Activated naive CD8-positive, alpha-beta T cell (primary cell): ENCODE measurements around the gene NECTIN1.

Experiments
- H3K27ac Mint-ChIP-seq: one replicate; pipeline ENCODE4 v1.8.0; 2021; ENCODE audit warnings: mixed read lengths
- H3K27me3 Mint-ChIP-seq: one replicate; pipeline ENCODE4 v1.8.0; 2021; ENCODE audit warnings: mixed read lengths
- H3K36me3 Mint-ChIP-seq: one replicate; pipeline ENCODE4 v1.8.0; 2021; ENCODE audit warnings: mixed read lengths
- H3K4me1 Mint-ChIP-seq: one replicate; pipeline ENCODE4 v1.8.0; 2021; ENCODE audit warnings: low read depth, mixed read lengths
- H3K4me3 Mint-ChIP-seq: one replicate; pipeline ENCODE4 v1.8.0; 2021; ENCODE audit warnings: mild to moderate bottlenecking, mixed read lengths
- H3K9me3 Mint-ChIP-seq: one replicate; pipeline ENCODE4 v1.8.0; 2021; ENCODE audit warnings: low read depth, mixed read lengths

The NECTIN1 gene

DNA sequence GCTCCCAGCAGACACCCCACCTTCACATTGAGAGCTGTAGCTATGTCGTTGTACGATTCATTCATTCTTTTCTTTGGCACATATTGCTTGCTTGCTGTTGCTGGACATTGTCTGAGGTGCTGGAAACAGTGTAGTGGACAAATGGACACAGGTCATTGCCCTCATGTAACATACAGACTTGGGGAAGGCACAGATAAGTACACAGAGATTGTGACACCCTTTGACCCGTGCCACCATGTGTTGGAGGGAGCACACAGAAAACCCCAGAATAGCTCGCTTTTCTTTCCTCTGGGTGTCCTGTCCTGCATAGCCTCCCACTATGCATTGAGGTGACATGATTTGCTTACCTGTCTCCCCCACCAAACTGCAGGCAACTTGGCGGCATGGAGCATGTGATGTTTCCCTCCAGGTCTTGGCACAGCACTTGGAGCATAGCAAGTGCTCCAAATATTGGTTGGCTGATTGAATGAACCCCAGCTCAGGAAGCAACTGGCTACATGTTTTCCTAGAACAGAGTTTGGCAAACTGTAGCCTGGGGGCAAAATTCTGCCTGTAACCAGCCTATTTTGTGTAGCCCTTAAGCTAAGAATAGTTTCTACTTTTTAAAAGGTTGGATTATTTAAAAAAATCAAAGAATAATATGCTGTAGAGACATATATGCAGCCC lies 30.9 kb upstream of the NECTIN1 start:
- Mint-ChIP-seq H3K27ac (no peak overlapping the region), H3K4me3 (no peak overlapping the region), H3K27me3 (peaks cover 5% of the 10 kb centered on the region), H3K36me3 (no peaks in the 10 kb centered on the region), H3K4me1 (no peaks in the 10 kb centered on the region), H3K9me3 (no peaks in the 10 kb centered on the region)

DNA sequence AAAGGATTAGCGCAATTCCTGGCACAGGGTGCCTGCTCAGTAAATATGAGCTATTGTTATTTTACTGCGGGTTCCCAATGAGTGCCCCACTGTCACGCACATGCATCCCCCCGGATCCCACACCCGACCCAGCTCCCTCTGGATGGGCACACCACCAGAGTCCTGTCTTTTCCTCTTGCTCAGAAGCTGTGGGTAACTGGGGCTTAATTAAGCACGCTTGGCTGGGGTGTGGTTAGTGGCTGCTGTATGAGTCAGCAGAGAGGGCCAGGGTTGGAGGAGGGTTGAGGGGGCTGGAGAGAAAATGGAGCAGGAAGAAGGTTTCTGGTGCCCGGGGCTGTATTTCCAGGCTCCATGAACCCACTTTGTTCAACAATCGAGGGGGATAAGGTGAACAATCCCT lies 30.3 kb upstream of the NECTIN1 start:
- no peak overlapping the region for H3K4me3 Mint-ChIP-seq
- no peaks in the 10 kb centered on the region for H3K9me3 Mint-ChIP-seq
- H3K27ac Mint-ChIP-seq: no peak overlapping the region
- H3K4me1 Mint-ChIP-seq: no peaks in the 10 kb centered on the region
- H3K36me3 Mint-ChIP-seq: no peaks in the 10 kb centered on the region
- peaks cover 4% of the 10 kb centered on the region for H3K27me3 Mint-ChIP-seq

DNA sequence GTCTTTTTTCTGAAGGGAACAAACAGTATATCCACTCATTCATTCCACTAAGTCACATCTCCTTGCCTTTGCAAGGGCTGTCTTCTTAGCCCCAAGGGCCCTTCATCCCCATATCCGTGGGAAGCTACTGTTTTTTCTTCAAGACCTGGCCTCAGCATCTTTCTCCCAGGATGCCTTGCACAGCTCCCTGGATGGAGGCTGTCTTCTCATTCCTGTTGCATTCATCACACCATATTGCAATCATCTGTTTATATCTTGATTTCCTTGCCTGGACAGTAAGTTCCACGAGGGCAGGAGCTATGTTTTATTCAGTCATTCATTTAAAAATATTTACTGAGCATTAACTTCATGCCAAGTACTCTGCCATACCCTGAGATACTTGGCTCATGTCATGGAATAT lies 29.3 kb upstream of the NECTIN1 start:
- no peaks in the 10 kb centered on the region for H3K9me3 Mint-ChIP-seq
- no peak overlapping the region for H3K27ac Mint-ChIP-seq
- H3K4me1 Mint-ChIP-seq: no peaks in the 10 kb centered on the region
- H3K27me3 Mint-ChIP-seq: peaks cover 2% of the 10 kb centered on the region
- no peak overlapping the region for H3K4me3 Mint-ChIP-seq
- no peaks in the 10 kb centered on the region for H3K36me3 Mint-ChIP-seq

DNA sequence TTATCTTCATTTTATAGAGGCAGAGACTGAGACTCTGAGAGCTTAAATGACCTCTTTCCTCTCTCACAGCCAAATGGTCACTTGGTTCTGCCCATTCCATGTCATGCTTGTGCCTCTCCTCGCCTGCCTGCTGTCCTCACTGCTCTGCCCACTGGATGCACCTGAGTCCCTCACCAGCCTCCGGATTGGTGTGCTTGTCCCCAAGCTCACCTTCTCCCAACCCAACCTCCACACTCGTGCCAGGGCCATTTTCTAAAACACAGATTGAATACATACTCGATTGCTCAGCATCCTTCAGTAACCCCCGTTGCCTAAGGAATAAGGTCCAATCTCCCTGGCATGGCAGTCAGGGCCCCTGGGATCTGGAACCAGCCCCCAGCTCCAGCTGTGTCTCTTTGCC lies 28.4 kb upstream of the NECTIN1 start:
- no peaks in the 10 kb centered on the region for H3K36me3 Mint-ChIP-seq
- H3K27me3 Mint-ChIP-seq: peaks cover 2% of the 10 kb centered on the region
- H3K9me3 Mint-ChIP-seq: no peaks in the 10 kb centered on the region
- H3K4me3 Mint-ChIP-seq: no peak overlapping the region
- H3K4me1 Mint-ChIP-seq: no peaks in the 10 kb centered on the region
- no peak overlapping the region for H3K27ac Mint-ChIP-seq

DNA sequence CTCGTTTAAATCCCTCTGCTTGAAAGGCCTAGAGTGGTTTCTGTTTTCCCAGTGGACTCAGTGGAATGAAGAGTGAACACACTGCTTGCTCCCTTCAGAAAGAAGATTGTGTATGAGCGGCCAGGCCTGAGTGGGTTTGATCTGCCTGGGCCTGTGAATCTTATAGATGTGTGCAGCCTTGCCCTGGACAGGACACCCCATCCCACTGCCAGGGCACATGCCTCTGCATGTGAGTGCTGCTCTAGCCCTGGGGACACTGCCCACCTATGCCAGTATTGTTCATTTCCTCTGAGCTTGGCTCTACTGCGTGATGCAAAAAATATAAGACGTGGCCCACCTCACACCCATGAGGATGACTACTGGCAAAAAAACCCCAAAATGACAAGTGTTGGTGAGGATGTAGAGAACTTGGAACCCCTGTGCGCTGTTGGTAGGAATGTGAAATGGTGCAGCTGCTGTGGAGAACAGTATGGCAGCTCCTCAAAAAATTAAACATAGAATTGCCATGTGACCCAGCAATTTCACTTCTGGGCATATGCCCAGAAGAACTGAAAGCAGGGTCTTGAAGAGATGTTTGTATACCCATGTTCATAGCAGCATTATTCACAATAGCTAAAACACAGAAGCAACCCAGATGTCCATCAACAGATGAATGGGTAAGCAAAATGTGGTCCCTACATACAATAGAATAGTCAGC lies 27.3 kb upstream of the NECTIN1 start:
- Mint-ChIP-seq H3K9me3 (no peaks in the 10 kb centered on the region), H3K36me3 (no peaks in the 10 kb centered on the region), H3K27me3 (peaks cover 2% of the 10 kb centered on the region), H3K4me3 (no peak overlapping the region), H3K27ac (no peak overlapping the region), H3K4me1 (peaks cover 5% of the 10 kb centered on the region)

DNA sequence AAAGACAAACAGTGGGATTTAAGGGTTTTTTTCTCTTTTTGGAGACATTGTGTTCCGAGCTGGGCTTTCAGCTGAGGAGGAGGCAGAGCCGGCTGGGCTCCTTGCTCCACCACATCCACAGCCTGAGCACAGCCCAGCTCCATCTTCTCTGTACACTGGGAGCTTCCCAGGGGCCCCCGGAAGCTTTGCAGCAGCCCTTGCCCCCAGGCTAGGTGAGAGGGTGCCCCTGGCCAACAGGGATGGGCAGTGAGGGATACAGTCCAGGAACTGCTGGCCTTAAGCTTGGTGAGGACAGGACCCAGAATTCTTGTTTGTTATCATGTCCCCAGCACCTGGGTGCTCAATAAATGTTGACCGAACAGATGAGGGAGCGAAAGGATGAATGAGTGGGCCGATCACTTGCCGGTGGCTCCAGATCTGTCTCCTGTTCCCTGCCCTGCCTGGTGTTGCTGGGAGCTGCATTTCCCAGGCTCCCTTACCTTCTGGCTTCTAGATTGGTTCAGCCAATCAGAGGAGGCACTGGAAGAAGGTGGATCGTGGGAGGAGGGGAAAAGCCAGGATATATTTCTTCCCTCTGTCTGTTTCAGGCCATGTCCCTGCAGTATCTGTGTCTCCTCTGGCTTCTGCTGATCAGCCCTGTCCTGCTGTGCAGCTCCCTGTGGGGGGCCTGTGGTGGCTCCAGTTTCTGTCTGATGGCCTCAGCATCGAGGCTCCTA lies 26.5 kb upstream of the NECTIN1 start:
- peaks cover 6% of the 10 kb centered on the region for H3K4me1 Mint-ChIP-seq
- H3K36me3 Mint-ChIP-seq: no peaks in the 10 kb centered on the region
- H3K4me3 Mint-ChIP-seq: no peak overlapping the region
- peaks cover 2% of the 10 kb centered on the region for H3K27me3 Mint-ChIP-seq
- H3K9me3 Mint-ChIP-seq: no peaks in the 10 kb centered on the region
- no peak overlapping the region for H3K27ac Mint-ChIP-seq

DNA sequence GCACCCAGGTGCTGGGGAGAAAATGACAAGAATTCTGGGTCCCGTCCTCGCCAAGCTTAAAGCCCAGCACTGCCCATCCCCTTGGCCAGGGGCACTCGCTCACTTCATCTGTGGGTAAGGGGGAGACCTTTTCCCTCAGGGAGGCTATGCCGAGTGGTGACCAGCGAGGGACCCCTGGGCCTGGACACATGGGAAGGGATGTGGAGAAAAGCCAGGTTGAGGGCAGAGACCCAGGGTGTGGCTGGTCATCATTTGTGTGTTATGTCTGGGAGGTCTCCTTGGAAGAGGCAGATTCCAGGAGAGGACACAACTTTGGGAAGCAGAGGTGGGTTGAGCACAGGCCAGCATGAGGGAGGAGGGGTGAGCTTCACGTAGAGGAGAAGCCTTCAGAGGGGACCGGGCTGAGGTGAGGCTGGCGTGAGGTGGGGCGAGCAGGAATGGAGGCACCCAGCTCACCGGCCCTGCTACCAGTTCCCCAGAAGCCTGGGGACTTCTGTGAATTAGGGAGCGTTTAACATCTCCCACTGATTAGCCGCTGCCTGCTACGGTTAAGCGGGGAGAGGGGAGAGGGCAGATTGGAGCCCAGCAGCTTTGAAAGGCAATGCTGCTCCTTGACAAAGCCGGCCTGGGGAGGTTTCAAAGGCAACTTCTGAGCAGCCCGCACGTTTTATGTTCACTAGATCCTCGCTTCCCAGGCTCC lies 25.8 kb upstream of the NECTIN1 start:
- H3K27ac Mint-ChIP-seq: no peak overlapping the region
- H3K4me1 Mint-ChIP-seq: peaks cover 6% of the 10 kb centered on the region
- no peaks in the 10 kb centered on the region for H3K9me3 Mint-ChIP-seq
- peaks cover 2% of the 10 kb centered on the region for H3K27me3 Mint-ChIP-seq
- H3K36me3 Mint-ChIP-seq: no peaks in the 10 kb centered on the region
- no peak overlapping the region for H3K4me3 Mint-ChIP-seq

DNA sequence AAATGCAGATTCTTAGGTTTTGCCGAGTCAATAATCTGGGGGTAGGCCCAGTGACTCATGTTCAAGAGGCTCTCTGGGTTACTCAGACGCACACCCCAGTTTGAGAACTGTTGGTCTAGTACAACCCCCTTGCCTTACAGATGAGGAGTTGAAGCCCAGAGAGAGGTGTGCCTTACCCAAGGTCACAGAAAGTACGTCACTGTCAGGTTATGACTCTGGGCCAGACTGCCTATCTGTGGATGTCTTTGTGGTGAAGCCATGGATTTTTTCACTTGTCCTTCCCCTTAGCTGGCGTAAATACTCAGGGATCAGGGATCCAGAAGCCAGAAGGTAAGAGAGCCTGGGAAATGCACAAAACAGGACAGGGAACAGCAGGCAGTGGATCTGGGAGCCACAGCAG lies 25.2 kb upstream of the NECTIN1 start:
- Mint-ChIP-seq H3K27me3 (peaks cover 2% of the 10 kb centered on the region), H3K4me1 (peaks cover 6% of the 10 kb centered on the region), H3K27ac (no peak overlapping the region), H3K4me3 (no peak overlapping the region), H3K9me3 (no peaks in the 10 kb centered on the region), H3K36me3 (no peaks in the 10 kb centered on the region)

DNA sequence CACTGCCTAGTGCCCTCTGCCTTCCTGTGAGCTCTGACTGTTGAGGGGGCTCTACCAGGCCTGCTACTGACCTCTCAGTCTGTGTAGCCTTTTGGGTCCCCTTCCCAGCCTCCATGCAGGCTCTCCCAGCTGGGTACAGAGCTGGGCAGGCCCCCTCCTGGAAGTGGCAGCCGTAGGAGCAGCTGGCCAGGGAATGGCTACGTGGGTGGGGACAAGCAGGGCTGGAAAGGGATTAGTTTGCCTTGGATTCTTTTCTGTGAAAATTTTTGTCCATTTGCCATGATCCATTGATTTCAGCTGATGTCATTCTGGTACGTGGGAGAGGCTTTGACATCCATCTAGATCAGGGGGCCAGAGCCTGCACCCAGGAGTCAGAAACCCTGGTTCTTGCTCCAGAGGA lies 23.9 kb upstream of the NECTIN1 start:
- Mint-ChIP-seq H3K36me3 (no peaks in the 10 kb centered on the region), H3K27me3 (peaks cover 2% of the 10 kb centered on the region)

DNA sequence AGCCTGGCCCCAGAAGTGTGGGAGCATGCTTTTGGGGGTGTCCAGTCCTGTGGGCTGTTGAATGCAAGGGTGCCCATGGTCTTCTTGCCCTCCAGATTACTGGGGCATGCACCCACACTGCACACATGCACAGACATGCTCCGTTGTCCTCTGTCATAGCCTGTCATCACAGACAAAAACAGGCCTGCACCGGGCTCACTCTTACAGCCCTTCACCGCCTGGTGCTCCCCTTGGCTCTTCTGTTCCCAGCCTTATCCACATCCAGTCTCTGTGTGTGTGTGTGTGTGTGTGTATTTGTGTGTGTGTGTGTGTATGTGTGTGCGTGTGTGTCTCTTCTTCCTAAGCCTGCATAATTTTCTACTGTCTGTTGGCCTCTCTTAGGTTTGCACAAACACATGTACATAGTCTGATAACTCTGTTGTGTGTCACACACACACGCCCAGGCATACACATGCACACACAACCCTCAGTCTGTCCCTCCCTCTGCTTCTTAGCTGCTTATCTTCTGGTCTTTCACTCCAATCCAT lies 23.4 kb upstream of the NECTIN1 start:
- Mint-ChIP-seq H3K9me3 (no peaks in the 10 kb centered on the region), H3K4me1 (peaks cover 6% of the 10 kb centered on the region), H3K4me3 (no peak overlapping the region), H3K36me3 (no peaks in the 10 kb centered on the region), H3K27ac (no peak overlapping the region), H3K27me3 (peaks cover 2% of the 10 kb centered on the region)

More for the DNA sequence above, 23.9 kb upstream of the NECTIN1 start:
- Mint-ChIP-seq H3K9me3 (no peaks in the 10 kb centered on the region), H3K4me1 (peaks cover 6% of the 10 kb centered on the region), H3K27ac (no peak overlapping the region), H3K4me3 (no peak overlapping the region)

DNA sequence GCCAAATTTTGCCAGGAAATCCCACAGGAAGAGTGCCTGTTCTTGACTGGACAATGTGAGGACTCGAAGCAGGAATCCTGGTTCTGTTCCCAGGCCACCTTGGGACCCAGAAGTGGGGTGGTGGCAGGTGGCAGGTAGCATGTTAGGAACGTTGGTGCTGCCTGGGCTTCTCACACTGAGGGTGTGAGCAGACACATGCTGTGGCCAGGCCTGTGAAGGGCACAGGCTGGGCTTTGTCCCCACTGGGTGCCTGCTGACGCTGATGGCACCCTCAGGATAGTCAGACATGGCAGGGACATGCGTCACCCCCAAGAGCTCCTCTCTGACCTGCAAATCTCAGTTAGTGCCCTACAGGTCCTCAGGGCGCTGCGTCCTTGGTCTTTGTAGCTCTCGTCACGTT lies 21.1 kb upstream of the NECTIN1 start:
- Mint-ChIP-seq H3K9me3 (no peaks in the 10 kb centered on the region), H3K4me3 (no peak overlapping the region), H3K27me3 (no peaks in the 10 kb centered on the region), H3K4me1 (peaks cover 6% of the 10 kb centered on the region), H3K27ac (no peak overlapping the region), H3K36me3 (no peaks in the 10 kb centered on the region)

DNA sequence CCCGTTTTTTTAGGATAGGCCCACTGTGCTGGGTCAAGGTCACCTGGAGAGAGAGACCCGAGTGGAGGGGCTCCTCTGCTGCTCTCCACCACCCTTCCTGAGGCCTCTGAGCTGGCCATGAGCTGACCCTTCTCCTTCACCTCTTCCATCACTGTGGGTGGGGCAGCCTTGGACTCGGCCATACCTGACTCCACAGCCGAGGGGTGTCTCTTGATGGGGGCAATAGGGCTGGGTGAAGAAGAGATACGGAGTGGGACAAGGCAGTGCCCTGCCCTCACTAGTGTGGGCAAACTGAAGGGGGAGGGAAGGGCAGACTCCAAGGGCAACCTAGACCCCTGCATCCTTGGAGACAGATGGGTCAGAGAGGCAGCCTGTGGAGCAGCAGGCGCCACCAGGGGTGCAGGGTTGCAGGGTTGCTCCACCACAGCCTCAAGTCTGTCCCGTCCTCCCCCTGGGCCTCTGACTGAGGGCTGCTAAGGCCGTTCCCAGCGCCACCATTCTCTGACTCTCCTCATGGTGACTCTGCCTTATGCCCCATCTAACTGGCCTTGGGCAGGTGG lies 20.1 kb upstream of the NECTIN1 start:
- Mint-ChIP-seq H3K27ac (no peak overlapping the region), H3K36me3 (no peaks in the 10 kb centered on the region), H3K4me1 (peaks cover 6% of the 10 kb centered on the region), H3K9me3 (no peaks in the 10 kb centered on the region), H3K4me3 (no peak overlapping the region), H3K27me3 (peaks cover 2% of the 10 kb centered on the region)

DNA sequence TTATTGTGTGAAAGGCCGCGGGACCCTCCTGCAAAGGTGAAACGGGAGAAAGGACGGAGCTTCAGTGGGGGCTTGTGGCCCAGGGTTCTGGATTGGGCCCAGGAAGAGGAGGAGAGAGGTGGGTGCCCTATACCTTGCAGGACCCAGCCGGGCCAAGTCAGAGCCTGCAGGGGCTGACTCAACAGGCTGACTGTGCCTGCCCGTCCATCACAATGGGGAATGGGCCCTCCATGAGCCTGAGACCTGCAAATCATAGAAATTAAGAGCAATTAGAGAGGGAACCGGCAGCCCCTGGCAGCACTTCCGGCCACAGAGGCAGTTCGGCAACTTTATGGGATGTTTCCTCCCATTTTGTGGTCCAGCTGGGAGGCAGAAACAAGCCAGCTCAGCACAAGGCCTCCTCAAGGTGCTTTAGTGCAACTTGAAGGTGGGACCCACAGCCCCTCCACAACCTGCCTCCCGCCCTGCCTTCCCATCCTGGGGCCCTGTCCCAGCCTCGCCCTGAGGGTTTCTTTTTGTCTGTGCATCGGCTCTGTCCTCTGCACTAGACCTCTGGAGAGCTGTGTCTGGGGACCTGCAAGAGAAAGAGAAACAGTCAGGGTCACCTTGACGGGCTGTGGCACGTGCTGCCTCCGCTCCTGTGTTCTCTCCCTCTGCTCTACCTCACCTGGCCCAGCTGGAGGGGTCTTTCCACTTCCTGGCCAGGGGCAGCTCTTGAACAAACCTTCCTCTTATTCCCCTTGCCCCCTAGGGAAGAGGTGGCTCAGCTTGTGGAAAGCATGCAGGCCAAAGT lies 19.1 kb upstream of the NECTIN1 start:
- Mint-ChIP-seq H3K27me3 (peaks cover 8% of the 10 kb centered on the region), H3K9me3 (no peaks in the 10 kb centered on the region), H3K36me3 (no peaks in the 10 kb centered on the region), H3K4me3 (no peak overlapping the region), H3K4me1 (peaks cover 7% of the 10 kb centered on the region), H3K27ac (no peak overlapping the region)
